Activated effector memory CD4-positive, alpha-beta T cell treated with Interleukin-2 at 50 U/mL for 16 hours (primary cell): ENCODE data around the gene TMEM106C.
"Not testable (repeated sequence)": the region's sequence is repeated elsewhere in the genome, so short reads cannot be mapped to it uniquely, and the experiment has no call there.

Experiments used
- DNase-seq: peaks from one replicate; pipeline ENCODE4 v3.0.0-alpha.2; 2020

Gene TMEM106C

DNA sequence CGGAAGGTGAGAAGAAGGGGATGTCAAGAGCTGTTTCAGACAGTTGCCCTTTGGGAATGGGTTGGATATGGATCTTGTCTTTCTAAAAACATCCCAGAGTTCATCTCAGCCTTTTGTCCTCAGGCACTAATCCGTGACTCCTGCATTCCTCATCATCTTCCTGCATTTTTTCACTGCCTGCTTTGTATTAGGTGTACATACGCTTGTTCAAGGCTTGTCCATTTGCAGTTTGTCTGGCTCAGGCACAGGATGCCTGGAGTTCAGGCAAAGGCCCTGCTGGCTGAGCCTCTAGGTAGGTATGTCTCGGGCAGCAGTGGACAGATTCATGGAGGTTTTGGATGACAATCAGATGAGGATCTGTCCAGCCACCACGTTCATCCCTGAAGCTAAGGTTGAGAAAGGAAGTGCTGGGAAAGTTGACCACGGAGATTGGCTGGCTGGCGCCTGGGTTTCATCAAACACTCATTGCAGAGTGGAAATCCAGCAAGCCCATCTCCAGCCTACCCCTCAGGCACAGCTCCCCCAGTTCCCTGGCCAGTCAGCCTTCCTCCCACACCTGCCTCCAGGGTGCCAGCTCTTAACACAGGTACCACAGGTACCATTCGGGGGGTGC, 12.4 kb upstream of the TMEM106C start:
- no peak for DNase-seq

DNA sequence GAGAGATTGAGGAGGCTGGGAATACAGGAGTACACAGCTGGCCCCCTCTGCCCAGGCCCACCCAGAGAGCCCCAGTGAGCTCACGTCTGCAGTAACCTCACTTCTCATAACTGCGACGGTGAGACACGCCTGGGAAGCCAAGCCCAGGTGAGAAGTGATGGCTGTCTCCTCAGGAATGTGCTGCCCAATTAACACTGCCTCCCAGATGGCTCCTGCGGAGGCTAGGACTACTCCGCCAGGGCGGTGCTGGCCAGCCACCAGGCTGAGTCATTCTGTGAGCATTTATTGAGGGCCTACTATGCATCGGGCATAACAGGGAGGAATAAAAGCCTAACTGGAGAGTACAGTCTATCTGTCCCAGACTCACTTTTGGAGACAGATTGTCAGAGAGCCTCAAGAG, 9.3 kb upstream of the TMEM106C start:
- DNase-seq: no peak

DNA sequence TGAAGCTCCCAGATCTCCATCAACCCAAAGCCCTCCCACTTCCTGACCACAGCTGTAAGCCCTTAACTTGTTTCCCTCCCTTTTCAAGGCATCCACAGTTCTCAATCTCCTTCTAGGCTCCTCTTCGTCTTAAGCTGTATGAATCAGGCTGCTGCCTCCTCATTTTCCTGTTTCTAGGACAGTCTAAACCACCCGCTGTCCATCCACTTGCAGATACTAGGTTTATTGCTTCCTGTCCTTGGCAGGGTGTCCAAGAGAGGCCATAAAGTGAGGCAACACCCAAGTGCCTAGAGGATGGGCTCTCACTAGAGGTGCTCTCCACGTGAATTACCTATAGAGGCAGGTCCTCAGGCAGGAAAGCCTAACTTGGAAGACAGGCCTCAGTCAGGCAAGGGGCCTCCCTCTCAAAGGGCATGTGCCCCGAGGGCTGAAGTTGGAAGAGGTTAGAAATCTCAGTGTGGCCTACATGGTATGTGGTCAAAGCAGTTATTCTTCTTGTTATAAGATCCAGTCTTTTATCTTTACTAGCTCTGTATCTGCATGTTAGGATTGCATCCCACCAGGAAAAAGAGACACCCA, 8.8 kb upstream of the TMEM106C start:
- no peak for DNase-seq

DNA sequence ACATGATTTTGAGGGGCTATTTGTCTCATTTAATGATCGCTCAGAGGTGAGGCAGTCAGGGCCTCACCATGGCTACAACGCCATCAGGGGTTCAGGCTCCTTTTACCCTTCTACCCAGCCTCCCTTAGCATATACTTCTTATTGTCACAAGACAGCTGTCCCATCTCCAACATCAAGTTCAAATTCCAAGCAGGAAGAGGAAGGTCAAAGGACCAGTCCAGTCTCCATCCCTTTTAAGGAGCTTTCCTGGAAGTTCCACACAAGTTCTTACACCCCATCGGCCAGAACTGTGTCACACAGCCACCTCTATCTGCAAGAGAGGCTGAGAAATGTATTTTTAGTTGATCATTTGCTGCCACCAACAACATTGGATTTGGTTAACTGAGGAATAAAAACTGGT, 8.3 kb upstream of the TMEM106C start:
- no peak for DNase-seq

DNA sequence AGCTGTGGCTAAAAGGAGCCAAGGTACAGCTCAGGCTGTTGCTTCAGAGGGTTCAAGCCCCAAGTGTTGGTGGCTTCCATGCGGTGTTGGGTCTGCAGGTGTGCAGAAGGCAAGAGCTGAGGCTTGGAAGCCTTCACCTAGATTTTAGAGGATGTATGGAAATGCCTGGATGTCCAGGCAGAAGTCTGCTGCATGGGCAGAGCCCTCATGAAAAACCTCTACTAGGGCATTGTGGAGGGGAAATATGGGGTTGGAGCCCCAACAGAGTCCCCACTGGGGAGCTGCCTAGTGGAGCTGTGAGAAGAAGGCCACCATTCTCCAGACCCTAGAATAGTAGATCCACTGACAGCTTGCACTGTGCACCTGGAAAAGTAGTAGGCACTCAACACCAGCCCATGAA, 5.7 kb upstream of the TMEM106C start:
- not testable (repeated sequence) for DNase-seq

DNA sequence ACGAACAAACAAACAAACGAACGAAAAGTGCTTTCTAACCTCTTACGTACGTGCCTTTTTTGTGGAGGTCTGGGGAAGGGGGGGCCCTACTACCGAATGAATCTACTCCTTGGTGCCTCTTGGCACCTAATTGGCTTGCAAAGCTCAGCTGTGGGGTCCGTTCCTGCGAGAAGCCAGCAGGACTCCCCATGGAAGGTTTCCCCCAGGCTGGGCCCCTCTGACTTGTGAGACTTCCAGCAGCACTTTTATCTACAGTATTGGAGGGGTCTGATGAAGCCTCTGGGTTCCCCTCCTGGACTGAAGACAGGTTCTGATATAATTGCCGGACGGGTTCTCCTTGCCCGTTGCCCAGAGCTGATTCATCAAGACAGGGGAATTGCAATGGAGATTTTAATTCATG, 1.2 kb upstream of the TMEM106C start:
- DNase-seq: no peak

DNA sequence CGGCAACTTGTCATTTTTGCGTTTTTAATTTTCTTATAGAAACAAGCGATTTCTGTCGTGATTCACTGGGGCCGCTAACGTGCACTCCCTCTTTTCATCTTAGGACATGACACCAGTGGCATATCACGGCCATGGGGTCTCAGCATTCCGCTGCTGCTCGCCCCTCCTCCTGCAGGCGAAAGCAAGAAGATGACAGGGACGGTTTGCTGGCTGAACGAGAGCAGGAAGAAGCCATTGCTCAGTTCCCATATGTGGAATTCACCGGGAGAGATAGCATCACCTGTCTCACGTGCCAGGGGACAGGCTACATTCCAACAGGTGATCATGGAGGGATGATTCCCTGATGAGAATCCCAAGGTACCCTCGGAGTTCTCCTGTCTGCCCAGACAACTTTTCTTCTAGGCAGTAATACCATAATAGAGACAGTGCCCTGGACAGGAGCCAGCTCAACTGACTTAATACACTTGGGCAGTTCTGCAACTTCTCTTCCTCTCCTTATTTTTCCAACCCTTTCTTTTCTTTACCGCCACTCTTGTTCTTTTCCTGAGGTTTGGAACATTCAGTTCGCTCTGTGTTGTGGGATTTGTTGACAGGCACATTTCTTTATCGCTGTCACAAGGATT, 821 bp downstream of the TMEM106C start:
- DNase-seq: no peak

DNA sequence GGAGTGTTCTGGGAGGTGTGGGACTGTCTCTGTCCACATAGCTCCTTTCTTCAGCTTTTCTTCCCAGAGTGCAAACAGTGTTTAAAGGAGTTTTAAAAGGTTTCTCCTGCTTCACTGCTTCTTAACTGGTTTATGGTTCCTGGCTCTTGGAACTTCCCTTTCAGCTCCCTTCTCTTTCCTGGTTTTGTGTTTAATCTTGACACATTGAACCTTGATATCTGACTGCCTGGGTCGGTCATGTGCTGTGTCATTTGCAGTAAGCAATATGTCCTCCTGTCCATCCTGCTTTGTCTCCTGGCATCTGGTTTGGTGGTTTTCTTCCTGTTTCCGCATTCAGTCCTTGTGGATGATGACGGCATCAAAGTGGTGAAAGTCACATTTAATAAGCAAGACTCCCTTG, 2.2 kb downstream of the TMEM106C start:
- DNase-seq: no peak

DNA sequence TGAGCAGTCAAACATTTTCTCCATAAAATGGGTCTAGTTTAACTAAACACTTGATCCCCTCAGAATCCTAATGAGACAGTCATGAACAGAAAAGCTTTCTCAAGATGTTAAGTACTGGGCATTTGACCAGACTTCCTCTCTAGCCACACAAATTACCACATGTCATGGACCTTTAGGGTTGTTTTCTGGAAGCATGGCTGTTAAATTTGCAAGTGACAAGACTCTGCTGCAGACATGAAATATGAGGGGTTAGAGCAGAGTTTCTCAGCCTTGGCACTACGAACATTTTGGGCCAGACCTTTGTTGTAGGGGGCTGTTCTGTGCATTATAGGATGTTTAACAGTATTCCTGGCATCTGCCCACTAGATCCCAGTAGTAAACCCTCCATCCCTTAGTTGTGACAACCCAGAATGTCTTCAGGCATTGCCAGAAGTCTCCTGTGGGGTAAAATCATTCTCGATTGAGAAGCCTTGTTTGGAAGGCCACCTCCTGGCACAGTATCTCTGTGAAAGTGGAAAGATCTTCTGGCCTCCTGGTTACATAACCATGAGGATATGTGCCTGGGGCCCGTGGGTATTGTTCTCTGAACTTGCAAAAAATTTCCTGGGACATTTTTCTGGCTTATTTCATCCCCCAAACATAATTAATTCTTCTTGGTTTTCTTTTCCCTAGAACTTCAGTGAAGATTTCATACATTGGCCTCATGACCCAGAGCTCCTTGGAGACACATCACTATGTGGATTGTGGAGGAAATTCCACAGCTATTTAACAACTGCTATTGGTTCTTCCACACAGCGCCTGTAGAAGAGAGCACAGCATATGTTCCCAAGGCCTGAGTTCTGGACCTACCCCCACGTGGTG, 4.3 kb downstream of the TMEM106C start:
- DNase-seq: no peak

DNA sequence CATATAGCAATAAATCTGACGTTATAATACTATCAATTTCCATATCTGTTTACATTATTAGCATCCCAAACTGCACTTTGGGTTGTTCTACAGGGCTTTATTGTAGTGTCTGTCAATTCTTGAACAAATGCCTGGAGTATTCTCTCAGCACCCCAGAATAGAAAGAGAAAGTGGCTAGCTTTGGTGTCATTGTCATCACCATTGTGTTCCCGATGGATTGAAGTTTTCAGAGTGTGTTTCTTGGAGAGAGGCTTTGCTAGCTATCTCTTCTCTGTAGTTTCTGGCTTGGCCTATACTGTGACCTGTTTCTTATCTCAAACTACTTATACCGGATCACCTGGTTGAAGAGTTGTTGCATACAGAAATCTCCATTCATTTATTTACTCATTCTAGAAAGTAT, 6.4 kb downstream of the TMEM106C start:
- DNase-seq: no peak

DNA sequence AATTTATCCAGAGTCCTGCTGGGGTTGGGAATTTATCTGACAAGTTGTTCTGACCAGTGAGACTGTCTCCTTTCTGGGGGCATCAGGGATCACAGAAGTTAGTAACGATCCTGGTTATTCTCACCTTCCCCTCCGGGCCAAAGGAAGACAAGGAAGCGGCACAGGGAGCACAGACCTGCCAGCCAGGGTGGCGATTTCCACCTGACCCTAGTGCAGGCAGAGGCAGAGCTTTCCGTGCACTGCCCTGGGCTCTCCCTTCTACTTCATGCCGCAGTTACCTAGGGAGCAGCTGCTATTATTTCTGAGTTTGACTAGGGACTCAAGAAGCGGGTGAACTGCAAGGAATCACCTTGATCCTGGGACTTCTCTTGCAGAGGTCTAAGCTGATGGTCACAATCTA, 7.4 kb downstream of the TMEM106C start:
- no peak for DNase-seq

DNA sequence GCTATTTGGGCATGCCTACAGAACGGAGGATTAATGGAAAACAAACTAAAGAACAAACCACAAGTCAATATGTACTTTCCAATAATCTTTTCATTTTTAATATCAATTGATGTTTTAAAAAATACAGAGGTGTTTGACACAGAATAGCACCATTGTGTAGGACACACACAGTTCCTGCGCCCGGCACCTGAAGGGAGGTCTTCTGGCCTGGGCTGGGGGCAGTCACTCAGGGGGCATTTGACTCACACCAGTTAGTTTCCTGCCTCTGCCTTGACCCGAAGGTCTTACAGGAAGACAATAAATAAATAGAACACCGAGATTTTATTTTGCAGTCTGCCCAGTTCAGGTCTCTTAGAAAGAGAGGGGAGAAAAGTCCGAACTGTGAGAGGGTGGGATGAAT, 9.5 kb downstream of the TMEM106C start:
- DNase-seq: no peak

DNA sequence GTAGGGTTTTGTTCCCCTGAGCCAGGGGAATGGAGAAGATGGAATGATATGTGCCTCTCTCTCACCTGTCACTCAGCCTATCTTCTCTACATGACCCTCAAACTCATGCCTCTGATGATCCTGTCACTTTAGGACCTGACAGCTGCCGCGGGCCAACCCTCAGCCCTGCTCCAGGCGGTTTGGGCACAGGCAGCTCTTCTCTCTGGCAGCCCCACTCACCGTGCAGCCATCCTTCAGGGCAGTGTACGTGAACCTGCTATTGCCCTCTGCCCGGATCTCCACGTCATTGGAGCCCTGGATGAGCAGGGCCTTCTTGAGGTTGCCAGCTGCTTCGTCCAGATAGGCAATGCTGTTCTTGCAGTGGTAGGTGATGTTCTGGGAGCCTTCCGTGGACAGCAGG, 10.5 kb downstream of the TMEM106C start:
- DNase-seq: no peak

DNA sequence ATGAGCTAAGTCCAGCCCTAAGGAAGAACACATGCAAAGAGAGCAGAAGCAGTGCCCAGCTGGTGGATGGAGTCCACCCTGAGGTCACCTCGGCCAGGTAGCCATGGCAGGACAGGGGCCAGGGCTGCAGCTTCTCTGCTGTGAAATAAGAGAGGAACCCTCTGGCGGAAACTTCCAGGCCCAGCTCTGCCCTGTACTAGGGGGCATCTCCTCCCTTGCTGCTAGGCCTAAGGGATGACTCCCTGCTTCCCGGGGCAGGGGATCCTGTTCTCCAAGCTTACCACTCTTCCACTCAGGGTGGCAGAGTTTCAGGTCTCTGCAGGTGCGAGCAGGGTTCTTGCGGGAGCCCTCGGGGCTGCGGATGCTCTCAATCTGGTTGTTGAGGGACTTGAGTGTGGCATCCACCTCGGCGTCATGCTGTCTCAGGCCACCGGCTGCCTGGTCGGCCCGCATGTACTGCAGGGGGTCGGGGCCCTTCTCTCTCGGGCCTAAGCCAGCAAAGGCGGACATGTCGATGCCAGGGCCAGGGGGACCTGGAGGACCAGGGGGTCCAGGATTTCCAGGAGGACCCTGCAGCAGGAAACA, 11.7 kb downstream of the TMEM106C start:
- no peak for DNase-seq

DNA sequence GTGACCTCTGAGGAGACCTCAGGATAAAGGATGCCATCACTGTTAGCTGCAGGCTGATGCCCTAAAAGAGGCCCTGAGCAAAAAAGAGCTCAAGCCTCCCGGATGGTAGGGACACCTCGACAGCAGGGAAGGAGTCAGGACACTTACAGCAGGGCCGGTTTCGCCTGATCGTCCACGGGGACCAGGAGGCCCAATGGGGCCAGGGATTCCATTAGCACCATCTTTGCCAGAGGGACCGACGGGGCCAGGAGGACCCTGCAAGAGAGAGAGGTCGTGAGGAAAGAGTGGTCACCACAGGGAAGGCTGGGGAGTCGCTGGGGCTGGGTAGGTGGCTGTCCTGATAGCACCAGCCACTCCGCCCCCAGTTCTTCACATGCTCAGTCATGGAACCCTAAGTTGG, 12.4 kb downstream of the TMEM106C start:
- no peak for DNase-seq

DNA sequence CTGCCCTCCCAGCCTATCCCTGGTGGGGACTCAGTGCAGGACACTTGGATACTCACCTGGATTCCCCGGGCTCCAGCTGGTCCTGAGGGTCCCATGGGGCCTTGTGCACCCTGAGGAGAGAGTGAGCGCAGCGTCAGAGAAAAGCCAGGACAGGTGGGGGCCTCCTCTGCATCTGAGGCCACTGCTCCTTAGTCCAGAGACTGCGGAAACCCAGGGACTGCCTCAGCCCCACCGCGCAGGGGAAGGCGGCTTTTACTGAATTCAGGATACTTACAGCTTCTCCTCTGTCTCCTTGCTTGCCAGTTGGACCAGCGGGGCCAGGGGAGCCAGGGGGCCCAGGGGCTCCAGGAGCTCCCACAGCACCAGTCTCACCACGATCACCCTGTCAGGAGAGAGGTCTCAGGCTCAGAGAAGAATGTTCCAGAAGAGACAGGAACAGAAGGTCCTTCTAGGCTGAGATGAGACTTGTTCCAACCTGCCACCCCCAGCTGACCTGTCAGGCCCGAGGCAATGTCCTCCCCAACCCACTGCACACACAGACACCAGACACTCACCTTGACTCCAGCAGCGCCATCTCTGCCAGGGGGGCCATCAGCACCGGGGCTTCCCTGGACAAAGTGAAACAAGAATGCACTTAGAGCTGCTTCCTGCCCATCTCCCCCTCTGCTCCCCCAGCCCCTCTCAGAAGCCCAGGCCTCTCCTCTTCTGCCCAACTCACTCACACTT, 13.8 kb downstream of the TMEM106C start:
- DNase-seq: no peak

DNA sequence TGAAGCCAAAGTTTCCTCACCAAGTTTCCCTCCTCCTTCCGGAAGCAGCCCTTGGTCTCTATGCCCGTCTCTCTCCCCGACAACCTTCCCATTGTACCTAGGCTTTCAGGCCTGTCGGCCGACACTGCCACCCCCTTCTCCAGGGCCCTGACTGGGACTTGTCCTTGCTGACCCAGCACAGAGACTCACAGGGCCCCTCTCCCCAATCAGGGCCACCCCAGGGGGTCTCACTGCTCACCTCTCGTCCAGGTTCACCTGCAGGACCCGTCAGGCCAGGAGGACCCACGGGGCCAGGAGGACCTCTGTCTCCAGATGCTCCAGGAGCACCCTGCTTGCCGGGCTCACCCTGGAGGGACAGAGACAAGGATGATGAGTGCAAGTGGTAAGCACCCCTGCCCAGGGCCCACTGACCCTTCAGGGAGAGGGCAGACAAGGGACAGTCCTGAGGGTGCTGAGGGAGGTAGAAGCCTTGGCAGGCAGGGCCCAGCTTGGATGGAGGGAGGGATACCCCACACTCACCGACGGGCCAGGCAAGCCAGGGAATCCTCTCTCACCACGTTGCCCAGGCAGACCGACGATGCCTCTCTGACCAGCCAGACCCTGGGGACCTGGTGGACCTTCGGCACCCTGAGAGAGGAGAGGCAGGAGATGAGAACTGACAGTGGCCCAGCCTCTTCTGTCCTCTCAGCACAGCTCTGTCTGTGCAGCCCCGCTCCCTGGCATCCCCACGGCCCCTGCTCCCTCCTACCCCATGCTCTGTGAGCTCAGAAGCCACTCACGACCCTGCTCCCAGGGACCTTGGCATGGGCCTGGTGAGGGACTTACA, 14.6 kb downstream of the TMEM106C start:
- DNase-seq: no peak

DNA sequence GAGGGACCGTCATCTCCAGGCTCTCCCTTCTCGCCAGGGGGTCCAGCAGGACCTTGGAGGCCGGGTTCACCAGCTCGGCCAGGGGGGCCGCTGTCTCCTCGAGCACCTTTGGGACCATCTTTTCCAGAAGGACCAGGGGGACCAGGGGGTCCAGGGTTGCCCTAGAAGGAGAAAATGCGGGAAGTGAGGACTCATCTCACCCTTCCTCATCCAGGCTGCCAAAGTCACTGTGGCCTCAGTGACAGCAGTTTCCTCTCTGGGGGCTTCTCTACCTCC, 15.1 kb downstream of the TMEM106C start:
- no peak for DNase-seq

DNA sequence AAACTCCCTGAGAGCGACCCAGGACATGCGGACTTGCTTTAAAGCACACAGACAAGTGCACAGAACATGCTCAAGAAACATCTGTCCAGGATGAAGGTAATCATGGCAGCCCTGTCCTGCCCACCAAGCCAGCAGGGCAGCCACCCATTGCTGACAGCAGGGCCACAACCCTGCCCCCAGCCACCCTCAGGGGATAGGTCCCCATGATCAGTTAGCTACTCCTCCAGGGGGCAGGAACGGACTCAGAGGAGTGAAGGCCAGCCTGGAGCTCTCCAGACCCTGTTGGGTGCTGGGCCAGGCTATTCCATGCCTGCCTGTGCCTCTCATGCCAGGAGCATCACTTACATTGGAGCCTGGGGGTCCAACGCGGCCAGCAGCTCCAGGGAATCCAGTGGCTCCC, 15.8 kb downstream of the TMEM106C start:
- DNase-seq: no peak

DNA sequence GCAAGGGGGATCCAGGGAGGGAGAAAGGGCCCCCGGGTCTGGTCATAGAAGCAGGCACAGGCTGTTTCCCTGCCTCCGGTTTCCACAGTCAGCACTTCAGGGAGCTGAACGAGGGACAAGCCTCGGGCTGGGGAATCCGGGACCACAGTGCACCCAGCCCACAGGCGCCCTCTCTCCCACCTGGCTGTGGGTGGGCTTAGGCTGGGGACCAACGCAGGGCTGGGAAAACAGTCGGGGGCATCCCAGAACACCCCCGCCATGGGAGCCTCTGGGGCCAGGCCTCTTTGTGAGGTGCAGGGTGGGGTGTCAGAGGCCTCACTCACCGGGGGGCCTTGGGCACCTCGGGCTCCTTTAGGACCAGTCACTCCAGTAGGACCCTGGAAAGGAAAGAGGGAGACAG, 16.3 kb downstream of the TMEM106C start:
- DNase-seq: no peak

DNA sequence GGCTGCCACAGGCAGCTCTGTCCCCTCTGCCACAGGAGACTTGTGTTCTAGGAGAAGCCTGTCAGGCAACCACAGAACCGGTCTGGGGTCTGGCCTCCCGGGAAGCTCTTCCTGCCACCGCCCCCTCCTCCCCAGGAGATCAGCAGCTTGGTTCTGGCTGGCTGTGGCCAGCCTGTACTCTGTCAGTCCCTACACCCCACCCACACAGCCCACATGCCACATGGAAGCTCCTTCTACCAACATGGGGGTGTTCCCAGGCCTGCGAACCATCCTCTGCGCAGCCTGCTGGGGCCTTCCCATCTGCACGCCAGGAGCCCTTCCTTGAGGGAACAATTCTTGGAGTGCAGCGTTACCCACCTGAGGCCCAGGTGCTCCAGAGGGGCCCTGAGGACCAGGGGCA, 16.8 kb downstream of the TMEM106C start:
- DNase-seq: no peak
